ENCODE data around the gene LRP2.

LRP2 gene

DNA sequence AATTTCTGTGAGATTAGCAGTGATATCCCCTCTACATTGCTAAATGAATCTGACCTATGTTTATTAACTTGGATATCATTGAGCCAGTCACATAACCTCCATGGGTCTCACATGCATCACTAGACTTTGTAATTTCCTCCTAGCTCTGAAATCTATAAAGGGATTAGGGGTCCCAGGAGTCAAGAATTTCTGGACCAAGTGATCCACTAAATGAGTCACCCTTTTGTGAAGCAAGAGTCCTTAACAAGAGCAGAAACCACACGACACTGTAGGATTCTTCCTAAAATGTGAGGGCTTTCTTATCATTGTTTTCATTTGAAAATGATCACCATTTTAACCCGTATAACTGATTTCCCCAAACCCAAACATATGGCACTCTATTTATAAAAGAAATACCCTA lies 202.6 kb downstream of the LRP2 start:
- H3K9ac ChIP-seq (ENCODE audit: low read depth, low read length, poor library complexity, severe bottlenecking): no peak overlapping the region
- no peaks in the 10 kb centered on the region for H3K9me3 ChIP-seq (ENCODE audit: insufficient read depth, low read depth, low read length)
- no peaks in the 10 kb centered on the region for H3K36me3 ChIP-seq (ENCODE audit: insufficient read depth, low read length)
- no peaks in the 10 kb centered on the region for H4K20me1 ChIP-seq (ENCODE audit: insufficient read depth, low read length, poor library complexity, severe bottlenecking)
- no peaks in the 10 kb centered on the region for H3K9me2 ChIP-seq (replicated peaks; ENCODE audit: low read depth, low read length)
- H3K79me2 ChIP-seq (ENCODE audit: insufficient read depth, low read length): no peaks in the 10 kb centered on the region
- H2AFZ ChIP-seq (ENCODE audit: low read length): no peak overlapping the region
- no peak overlapping the region for H3K4me3 ChIP-seq (ENCODE audit: low read length, poor library complexity, severe bottlenecking)
- no peak for TF ChIP-seq EZH2phosphoT487 (IDR thresholded peaks at IDR 0.05; ENCODE audit: borderline replicate concordance)
- no peak for TF ChIP-seq CTCF (conservative IDR thresholded peaks at IDR 0.05; ENCODE audit: low read length)
- H3F3A ChIP-seq (ENCODE audit: low read depth): no peaks in the 10 kb centered on the region
- no peak overlapping the region for H3K4me2 ChIP-seq (ENCODE audit: low read depth, low read length, poor library complexity, severe bottlenecking)
- H3K4me1 ChIP-seq (ENCODE audit: insufficient read depth, low read length, poor library complexity, severe bottlenecking): no peaks in the 10 kb centered on the region
- H3K27me3 ChIP-seq (ENCODE audit: insufficient read depth, low read length, poor library complexity, severe bottlenecking): no peaks in the 10 kb centered on the region

DNA sequence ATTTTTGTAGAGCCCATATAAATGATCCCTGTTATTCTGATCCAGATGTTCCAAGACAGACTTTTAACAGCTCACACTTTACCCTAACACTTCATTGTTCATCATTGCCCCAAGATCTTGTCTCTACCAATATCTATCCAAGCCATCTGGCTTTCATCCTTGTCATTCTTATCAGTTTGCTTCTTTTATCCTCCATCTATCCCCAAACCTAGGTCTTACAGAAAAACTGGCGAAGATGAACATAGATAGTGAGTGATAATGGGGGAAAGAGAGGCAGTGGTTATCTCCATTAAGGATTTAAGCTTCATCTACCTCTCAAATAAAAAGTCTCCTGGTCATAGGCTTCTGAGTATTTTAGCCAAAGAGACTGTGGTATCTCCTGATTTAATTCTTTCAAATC lies 203.5 kb downstream of the LRP2 start:
- no peaks in the 10 kb centered on the region for H3K9me2 ChIP-seq (replicated peaks; ENCODE audit: low read depth, low read length)

DNA sequence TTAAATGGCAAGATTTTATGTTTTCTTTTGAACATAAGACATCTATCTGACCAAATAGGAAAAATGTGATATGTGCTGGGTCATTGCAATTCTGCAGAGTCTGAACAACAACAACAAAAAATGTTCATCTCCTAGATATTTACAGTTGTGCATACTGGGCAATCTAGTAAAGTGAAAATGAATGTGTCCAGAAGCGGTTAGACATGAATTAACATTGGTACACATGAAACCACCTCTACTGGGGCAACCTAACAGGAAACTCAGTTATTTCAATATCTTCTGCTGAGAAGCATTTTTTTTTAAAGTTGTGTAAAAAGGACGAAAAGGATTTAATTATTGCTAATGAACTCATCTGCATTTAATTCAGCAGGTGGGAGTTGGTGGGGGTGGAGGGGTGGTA lies 216.1 kb downstream of the LRP2 start:
- Histone ChIP-seq H3K36me3 (ENCODE audit: insufficient read depth, low read length) (no peaks in the 10 kb centered on the region), H3K4me2 (ENCODE audit: low read depth, low read length, poor library complexity, severe bottlenecking) (no peak overlapping the region), H3F3A (ENCODE audit: low read depth) (no peaks in the 10 kb centered on the region), H3K4me1 (ENCODE audit: insufficient read depth, low read length, poor library complexity, severe bottlenecking) (no peaks in the 10 kb centered on the region), H3K27me3 (ENCODE audit: insufficient read depth, low read length, poor library complexity, severe bottlenecking) (no peaks in the 10 kb centered on the region), H3K9ac (ENCODE audit: low read depth, low read length, poor library complexity, severe bottlenecking) (no peak overlapping the region), H2AFZ (ENCODE audit: low read length) (no peak overlapping the region), H4K20me1 (ENCODE audit: insufficient read depth, low read length, poor library complexity, severe bottlenecking) (no peaks in the 10 kb centered on the region), H3K79me2 (ENCODE audit: insufficient read depth, low read length) (no peaks in the 10 kb centered on the region), H3K9me3 (ENCODE audit: insufficient read depth, low read depth, low read length) (no peaks in the 10 kb centered on the region), H3K9me2 (replicated peaks; ENCODE audit: low read depth, low read length) (no peaks in the 10 kb centered on the region), H3K4me3 (ENCODE audit: low read length, poor library complexity, severe bottlenecking) (no peak overlapping the region)
- TF ChIP-seq EZH2phosphoT487 (IDR thresholded peaks at IDR 0.05; ENCODE audit: borderline replicate concordance) (no peak), CTCF (conservative IDR thresholded peaks at IDR 0.05; ENCODE audit: low read length) (no peak)

More for the DNA sequence above, 203.5 kb downstream of the LRP2 start:
- no peak overlapping the region for H3K9ac ChIP-seq (ENCODE audit: low read depth, low read length, poor library complexity, severe bottlenecking)
- no peaks in the 10 kb centered on the region for H3K79me2 ChIP-seq (ENCODE audit: insufficient read depth, low read length)
- no peak overlapping the region for H2AFZ ChIP-seq (ENCODE audit: low read length)
- TF ChIP-seq EZH2phosphoT487 (IDR thresholded peaks at IDR 0.05; ENCODE audit: borderline replicate concordance): no peak
- no peaks in the 10 kb centered on the region for H3K9me3 ChIP-seq (ENCODE audit: insufficient read depth, low read depth, low read length)
- H3K36me3 ChIP-seq (ENCODE audit: insufficient read depth, low read length): no peaks in the 10 kb centered on the region
- H3K4me1 ChIP-seq (ENCODE audit: insufficient read depth, low read length, poor library complexity, severe bottlenecking): no peaks in the 10 kb centered on the region
- no peaks in the 10 kb centered on the region for H4K20me1 ChIP-seq (ENCODE audit: insufficient read depth, low read length, poor library complexity, severe bottlenecking)
- no peaks in the 10 kb centered on the region for H3F3A ChIP-seq (ENCODE audit: low read depth)
- no peak overlapping the region for H3K4me3 ChIP-seq (ENCODE audit: low read length, poor library complexity, severe bottlenecking)
- no peaks in the 10 kb centered on the region for H3K27me3 ChIP-seq (ENCODE audit: insufficient read depth, low read length, poor library complexity, severe bottlenecking)
- H3K4me2 ChIP-seq (ENCODE audit: low read depth, low read length, poor library complexity, severe bottlenecking): no peak overlapping the region

- no peak for TF ChIP-seq EZH2phosphoT487 (IDR thresholded peaks at IDR 0.05; ENCODE audit: borderline replicate concordance)
- no peak for TF ChIP-seq CTCF (conservative IDR thresholded peaks at IDR 0.05; ENCODE audit: low read length)
- H3K4me1 ChIP-seq (ENCODE audit: insufficient read depth, low read length, poor library complexity, severe bottlenecking): no peaks in the 10 kb centered on the region
- H2AFZ ChIP-seq (ENCODE audit: low read length): no peak overlapping the region
- H3K9me3 ChIP-seq (ENCODE audit: insufficient read depth, low read depth, low read length): no peaks in the 10 kb centered on the region
- H3F3A ChIP-seq (ENCODE audit: low read depth): no peaks in the 10 kb centered on the region
- no peaks in the 10 kb centered on the region for H4K20me1 ChIP-seq (ENCODE audit: insufficient read depth, low read length, poor library complexity, severe bottlenecking)
- H3K27me3 ChIP-seq (ENCODE audit: insufficient read depth, low read length, poor library complexity, severe bottlenecking): no peaks in the 10 kb centered on the region
- H3K9ac ChIP-seq (ENCODE audit: low read depth, low read length, poor library complexity, severe bottlenecking): no peak overlapping the region
- H3K36me3 ChIP-seq (ENCODE audit: insufficient read depth, low read length): no peaks in the 10 kb centered on the region
- H3K9me2 ChIP-seq (replicated peaks; ENCODE audit: low read depth, low read length): no peaks in the 10 kb centered on the region
- H3K4me3 ChIP-seq (ENCODE audit: low read length, poor library complexity, severe bottlenecking): no peak overlapping the region
- no peaks in the 10 kb centered on the region for H3K79me2 ChIP-seq (ENCODE audit: insufficient read depth, low read length)
- H3K4me2 ChIP-seq (ENCODE audit: low read depth, low read length, poor library complexity, severe bottlenecking): no peak overlapping the region
Measured at GRCh38 chr2:169143998-169144397, 218.3 kb downstream of the LRP2 start.

Data from Loucy (cell line).